A673 (cell line): ENCODE measurements around the gene OXCT1. TPM values are rescaled to one million over a fixed set of nuclear protein-coding genes. Genes with fewer than 3 reads are reported as not detected.

ENCODE experiments used
- BruUV-seq: library from RNA; stranded (reverse); fragments of 400-500 nt; replicated peaks from 2 replicates; lab custom pipeline; 2021; lab: Mats Ljungman, UMichigan
- CTCF ChIA-PET: fragments of 300-600 bp; sonication (Branson Sonifier 250); formaldehyde crosslinking; loops from one replicate; lab custom pipeline; 2022; ENCODE audit warnings: antibody characterized with exemption; lab: Charles Lee
- POLR2A ChIA-PET: fragments of 300-600 bp; sonication (Branson Sonifier 250); formaldehyde crosslinking; loops from one replicate; lab custom pipeline; 2022; ENCODE audit warnings: antibody characterized with exemption; ENCODE audit not compliant: low non-redundant PET; lab: Charles Lee
- DNase-seq: peaks from one replicate; pipeline ENCODE4 v3.0.0-alpha.2; 2015; ENCODE audit warnings: low spot score
- H3K27ac ChIP-seq: fragments of 200-600 bp; sonication (generic); 2 replicates; pipeline ENCODE4 v1.5.1; 2016; ENCODE audit warnings: mixed run types, low read depth, mild to moderate bottlenecking, mixed read lengths, antibody characterized with exemption, low read length; ENCODE audit not compliant: poor library complexity, severe bottlenecking
- H3K27me3 ChIP-seq: fragments of 200-600 bp; sonication (generic); replicated peaks from 2 replicates; pipeline ENCODE4 v1.6.1; 2017; ENCODE audit warnings: mixed run types, low read depth, mild to moderate bottlenecking, mixed read lengths, antibody characterized with exemption, low read length; ENCODE audit not compliant: insufficient read depth, poor library complexity
- H3K36me3 ChIP-seq: fragments of 200-600 bp; sonication (generic); 2 replicates; pipeline ENCODE4 v1.6.1; 2016; ENCODE audit warnings: mixed run types, mild to moderate bottlenecking, mixed read lengths, antibody characterized with exemption, low read length; ENCODE audit not compliant: insufficient read depth, poor library complexity, severe bottlenecking
- H3K4me1 ChIP-seq: fragments of 200-600 bp; sonication (generic); 2 replicates; pipeline ENCODE4 v1.6.1; 2017; ENCODE audit warnings: mixed run types, mild to moderate bottlenecking, mixed read lengths, antibody characterized with exemption, low read length; ENCODE audit not compliant: insufficient read depth, poor library complexity, severe bottlenecking
- H3K4me3 ChIP-seq: fragments of 200-600 bp; sonication (generic); 2 replicates; pipeline ENCODE4 v1.5.1; 2016; ENCODE audit warnings: low read depth, mixed run types, mild to moderate bottlenecking, mixed read lengths, low read length; ENCODE audit not compliant: poor library complexity, severe bottlenecking
- H3K9me3 ChIP-seq: fragments of 200-600 bp; sonication (generic); 2 replicates; pipeline ENCODE4 v1.6.1; 2016; ENCODE audit warnings: mixed run types, low read depth, mild to moderate bottlenecking, mixed read lengths, antibody characterized with exemption, low read length; ENCODE audit not compliant: poor library complexity, severe bottlenecking
- EZH2 ChIP-seq: fragments of 200-600 bp; sonication (generic); IDR thresholded peaks from 2 replicates; pipeline ENCODE4 v1.6.1; 2017; ENCODE audit warnings: borderline replicate concordance, low read depth, mild to moderate bottlenecking, mixed read lengths, antibody characterized with exemption, low read length; ENCODE audit not compliant: poor library complexity, severe bottlenecking
- intact Hi-C: fragments of 100-400 bp; cut with micrococcal nuclease; formaldehyde crosslinking; loops from one replicate; pipeline ENCODE4 v1.10.0; 2022; ENCODE audit not compliant: unreplicated experiment
- total RNA-seq: library from RNA; stranded (reverse); gene quantifications from 2 replicates; pipeline ENCODE4 v1.2.3, GENCODE V29; 2021
- TF ChIP-seq, protein P1 (sequence below): fragments of 300-800, 200-600 bp; sonication (generic); conservative IDR thresholded peaks from 2 replicates; pipeline ENCODE4 v1.5.1; 2017; ENCODE audit warnings: low read depth, mild to moderate bottlenecking, antibody characterized with exemption, low read length, moderate library complexity, mixed read lengths

Gene OXCT1
- total RNA-seq, 1 experiment from 2014 or later: 48.4 TPM

GRCh38 chr5:41870627-41871048 lies 413 bp upstream of the OXCT1 start:
- no peaks in the 10 kb centered on the region for H3K36me3 ChIP-seq
- POLR2A ChIA-PET: no interaction called here
- H3K27me3 ChIP-seq: no peaks in the 10 kb centered on the region
- no peaks in the 10 kb centered on the region for H3K9me3 ChIP-seq
- peaks cover 11% of the 10 kb centered on the region for H3K4me1 ChIP-seq
- peak overlapping the region; percentile 86 for H3K4me3 ChIP-seq
- intact Hi-C loops: no loop called here
- CTCF ChIA-PET: no interaction called here
- no peak for DNase-seq
- BruUV-seq: no TSS peak
- TF ChIP-seq, protein P1, sequence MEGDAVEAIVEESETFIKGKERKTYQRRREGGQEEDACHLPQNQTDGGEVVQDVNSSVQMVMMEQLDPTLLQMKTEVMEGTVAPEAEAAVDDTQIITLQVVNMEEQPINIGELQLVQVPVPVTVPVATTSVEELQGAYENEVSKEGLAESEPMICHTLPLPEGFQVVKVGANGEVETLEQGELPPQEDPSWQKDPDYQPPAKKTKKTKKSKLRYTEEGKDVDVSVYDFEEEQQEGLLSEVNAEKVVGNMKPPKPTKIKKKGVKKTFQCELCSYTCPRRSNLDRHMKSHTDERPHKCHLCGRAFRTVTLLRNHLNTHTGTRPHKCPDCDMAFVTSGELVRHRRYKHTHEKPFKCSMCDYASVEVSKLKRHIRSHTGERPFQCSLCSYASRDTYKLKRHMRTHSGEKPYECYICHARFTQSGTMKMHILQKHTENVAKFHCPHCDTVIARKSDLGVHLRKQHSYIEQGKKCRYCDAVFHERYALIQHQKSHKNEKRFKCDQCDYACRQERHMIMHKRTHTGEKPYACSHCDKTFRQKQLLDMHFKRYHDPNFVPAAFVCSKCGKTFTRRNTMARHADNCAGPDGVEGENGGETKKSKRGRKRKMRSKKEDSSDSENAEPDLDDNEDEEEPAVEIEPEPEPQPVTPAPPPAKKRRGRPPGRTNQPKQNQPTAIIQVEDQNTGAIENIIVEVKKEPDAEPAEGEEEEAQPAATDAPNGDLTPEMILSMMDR: no peak
- TF ChIP-seq EZH2: no peak
- H3K27ac ChIP-seq: peak overlapping the region; percentile 89

- no peak for DNase-seq
- peak overlapping the region; percentile 86 for H3K4me3 ChIP-seq
- CTCF ChIA-PET: no interaction called here
- no TSS peak for BruUV-seq
- H3K36me3 ChIP-seq: no peaks in the 10 kb centered on the region
- H3K9me3 ChIP-seq: no peaks in the 10 kb centered on the region
- intact Hi-C loops: no loop called here
- peak overlapping the region; percentile 89 for H3K27ac ChIP-seq
- POLR2A ChIA-PET: no interaction called here
- TF ChIP-seq, protein P1: no peak
- TF ChIP-seq EZH2: no peak
- no peaks in the 10 kb centered on the region for H3K27me3 ChIP-seq
- H3K4me1 ChIP-seq: peaks cover 11% of the 10 kb centered on the region
Observed at GRCh38 chr5:41869151-41869723, 988 bp downstream of the OXCT1 start.

- peaks cover 11% of the 10 kb centered on the region for H3K36me3 ChIP-seq
- intact Hi-C loops: no loop called here
- no peak overlapping the region for H3K27ac ChIP-seq
- H3K4me1 ChIP-seq: peaks cover 5% of the 10 kb centered on the region
- TF ChIP-seq, protein P1: no peak
- TF ChIP-seq EZH2: no peak
- H3K27me3 ChIP-seq: no peaks in the 10 kb centered on the region
- BruUV-seq: no TSS peak
- no peak overlapping the region for H3K4me3 ChIP-seq
- peak; percentile 15 for DNase-seq
- CTCF ChIA-PET: no interaction called here
- H3K9me3 ChIP-seq: no peaks in the 10 kb centered on the region
- POLR2A ChIA-PET: no interaction called here
Observed at GRCh38 chr5:41863871-41864486, 6.2 kb downstream of the OXCT1 start.
